Heart left ventricle (tissue), 13 donors: ENCODE measurements around the gene TDO2.

Experiments used
- POLR2A ChIP-seq, 2 donors: fragments of 450-650 bp; IDR thresholded peaks; one replicate each; pipeline ENCODE4 v1.6.1; 2017; ENCODE audit warnings: antibody characterized with exemption in 2 of 2, mild to moderate bottlenecking in 2 of 2, moderate library complexity in 2 of 2
- TF ChIP-seq, protein P1 (sequence below), 12 donors: fragments of 200-600 bp; sonication (generic) in 4 of 12; IDR thresholded peaks; one replicate each; pipeline versions ENCODE4 v1.5.0 to v1.8.0; 2018 to 2022; ENCODE audit warnings: antibody characterized with exemption in 12 of 12, mild to moderate bottlenecking in 5 of 12
- donor health status: ischemic (EF 13 %, LVEDD 7.1; RV severe dilation, severe dysfunction).
- donor health status: DM: no; HTN: yes; CAD: no.
- donor health status: DM: no; HTN: no; CAD: no.
- donor health status: ischemic (EF 25% LVEDD 6.9; RV normal size, moderate dysfunction).
- donor health status: ischemic (EF 25% LVEDD 5.7; RV mildly dilated, moderate dysfunction).
- donor health status: ischemic (EF 35%, LVEDD 5.7; RV mildly dilated, moderate dysfunction).
- donor health status: nonischemic (EF 11% LVEDD 7.7; RV severe dilation, severe dysfunction).
- donor health status: DM: yes; HTN: yes; CAD: no.
- donor health status: PGD.
- donor health status: ischemic (EF 29% LVEDD 5.4; RV normal size, mild dysfunction).
- donor health status: nonischemic (EF 23%, LVEDD 6.1; RV moderate dilation, normal function).

DNA sequence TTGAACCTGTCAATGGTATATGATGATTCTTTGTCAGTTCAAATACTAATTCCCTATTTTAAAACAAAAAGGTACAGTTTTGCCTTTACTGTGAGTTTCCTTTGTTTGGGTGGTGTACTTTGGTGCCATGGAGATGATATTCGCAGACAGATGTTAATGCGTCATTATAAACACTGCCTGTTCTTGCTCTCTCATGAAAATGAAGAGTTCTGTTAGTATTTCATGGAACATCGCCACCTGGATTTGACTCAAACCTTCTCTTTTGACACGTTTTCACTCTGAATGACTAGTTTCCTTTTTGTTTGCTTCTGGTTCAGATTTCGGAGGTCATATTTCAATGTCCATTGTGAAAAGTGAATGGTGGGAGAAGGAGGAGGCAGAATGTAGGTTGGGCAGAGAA lies 57.0 kb downstream of the TDO2 start:
- TF ChIP-seq, protein P1, sequence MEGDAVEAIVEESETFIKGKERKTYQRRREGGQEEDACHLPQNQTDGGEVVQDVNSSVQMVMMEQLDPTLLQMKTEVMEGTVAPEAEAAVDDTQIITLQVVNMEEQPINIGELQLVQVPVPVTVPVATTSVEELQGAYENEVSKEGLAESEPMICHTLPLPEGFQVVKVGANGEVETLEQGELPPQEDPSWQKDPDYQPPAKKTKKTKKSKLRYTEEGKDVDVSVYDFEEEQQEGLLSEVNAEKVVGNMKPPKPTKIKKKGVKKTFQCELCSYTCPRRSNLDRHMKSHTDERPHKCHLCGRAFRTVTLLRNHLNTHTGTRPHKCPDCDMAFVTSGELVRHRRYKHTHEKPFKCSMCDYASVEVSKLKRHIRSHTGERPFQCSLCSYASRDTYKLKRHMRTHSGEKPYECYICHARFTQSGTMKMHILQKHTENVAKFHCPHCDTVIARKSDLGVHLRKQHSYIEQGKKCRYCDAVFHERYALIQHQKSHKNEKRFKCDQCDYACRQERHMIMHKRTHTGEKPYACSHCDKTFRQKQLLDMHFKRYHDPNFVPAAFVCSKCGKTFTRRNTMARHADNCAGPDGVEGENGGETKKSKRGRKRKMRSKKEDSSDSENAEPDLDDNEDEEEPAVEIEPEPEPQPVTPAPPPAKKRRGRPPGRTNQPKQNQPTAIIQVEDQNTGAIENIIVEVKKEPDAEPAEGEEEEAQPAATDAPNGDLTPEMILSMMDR (IDR thresholded peaks at IDR 0.05), result no peak
- TF ChIP-seq POLR2A (IDR thresholded peaks at IDR 0.05), result no peak
